NCI-H1694 treated with DMSO at 0.1 percent for 48 hours (cell line): Measurements from ENCODE around the gene ZDHHC4.
A peak's percentile ranks its signal among the peaks of the same experiment; 100 is the strongest.
"Not testable (repeated sequence)": the region's sequence is repeated elsewhere in the genome, so short reads cannot be mapped to it uniquely, and the experiment has no call there.

Experiments used
- DNase-seq: peaks from one replicate; lab custom pipeline; 2025; lab: John Stamatoyannopoulos, UW

ZDHHC4 gene

GRCh38 chr7:6562106-6562505, 15.1 kb upstream of the ZDHHC4 start:
- no peak for DNase-seq

- DNase-seq = no peak
These were observed 13.1 kb upstream of the ZDHHC4 start for GRCh38 chr7:6563936-6564770.

- no peak for DNase-seq
These were observed 11.6 kb upstream of the ZDHHC4 start for GRCh38 chr7:6565655-6566054.

- no peak for DNase-seq
These were observed 9.4 kb upstream of the ZDHHC4 start for GRCh38 chr7:6567886-6568285.

GRCh38 chr7:6571160-6571779, 6.0 kb upstream of the ZDHHC4 start:
- no peak for DNase-seq

- DNase-seq = no peak
These were observed 1.8 kb upstream of the ZDHHC4 start for GRCh38 chr7:6575281-6576023.

- DNase-seq = no peak
These were observed 1.0 kb upstream of the ZDHHC4 start for GRCh38 chr7:6576024-6576866.

GRCh38 chr7:6576867-6577368, 336 bp upstream of the ZDHHC4 start:
- DNase-seq = not testable (repeated sequence)

- DNase-seq = no peak
These were observed 1.1 kb downstream of the ZDHHC4 start for GRCh38 chr7:6578114-6579084.

GRCh38 chr7:6579446-6579845, 2.2 kb downstream of the ZDHHC4 start:
- no peak for DNase-seq

- DNase-seq = not testable (repeated sequence)
These were observed 8.6 kb downstream of the ZDHHC4 start for GRCh38 chr7:6585746-6586432.

- no peak for DNase-seq
These were observed 11.3 kb downstream of the ZDHHC4 start for GRCh38 chr7:6588566-6588965.

GRCh38 chr7:6589151-6589828, 12.0 kb downstream of the ZDHHC4 start:
- no peak for DNase-seq

GRCh38 chr7:6589829-6590644, 12.8 kb downstream of the ZDHHC4 start, which contains the start of gene INTS15:
Gene INTS15, plus strand, starts transcription at chr7:6590021. Its CDS starts 263 bp downstream, at chr7:6590284.
- DNase-seq = peak; percentile 45

GRCh38 chr7:6590645-6591110, 13.4 kb downstream of the ZDHHC4 start:
- no peak for DNase-seq

GRCh38 chr7:6600093-6600492, 22.8 kb downstream of the ZDHHC4 start:
- no peak for DNase-seq

- DNase-seq = no peak
These were observed 27.2 kb downstream of the ZDHHC4 start for GRCh38 chr7:6604458-6604857.
